HepG2 (cell line): ENCODE data around the gene RUVBL1. TPM values are rescaled to one million over a fixed set of nuclear protein-coding genes. Genes with fewer than 3 reads are reported as not detected.

Source experiments
- BCL6 ChIP-seq: IDR thresholded peaks from 2 replicates; pipeline ENCODE4 v1.6.1; 2016; ENCODE audit warnings: missing genetic modification reagents, missing compliant biosample characterization
- CHD2 ChIP-seq: IDR thresholded peaks from 2 replicates; pipeline ENCODE4 v1.6.1; 2011; ENCODE audit warnings: low read depth, low read length, improper control_type of control experiment
- HNRNPK ChIP-seq: fragments of 200-400 bp; formaldehyde crosslinking; IDR thresholded peaks from 2 replicates; pipeline ENCODE4 v1.6.1; 2018; ENCODE audit warnings: low read length, low read depth, moderate library complexity, mild to moderate bottlenecking; ENCODE audit not compliant: poor library complexity, severe bottlenecking
- JDP2 ChIP-seq: sonication (generic); formaldehyde crosslinking; IDR thresholded peaks from 2 replicates; pipeline ENCODE4 v1.8.1; 2022; ENCODE audit warnings: missing genetic modification reagents, borderline replicate concordance
- LCORL ChIP-seq, 2 experiments: fragments of 450-650 bp in 1 of 2; sonication (generic) in 1 of 2; formaldehyde crosslinking in 1 of 2; IDR thresholded peaks; 2 replicates each; pipeline versions ENCODE4 v1.5.0 to v1.6.1; 2017 to 2020; ENCODE audit warnings: antibody characterized with exemption in 1 of 2, missing genetic modification reagents in 1 of 2
- MAFK ChIP-seq, 2 experiments: IDR thresholded peaks in 1 of 2; conservative IDR thresholded peaks in 1 of 2; 2 replicates each; pipeline ENCODE4 v1.6.1; 2011; ENCODE audit warnings: improper control_type of control experiment in 2 of 2, low read length in 2 of 2
- NR2F6 ChIP-seq, 2 experiments: IDR thresholded peaks; 2 replicates each; pipeline ENCODE4 v1.6.1; 2016; ENCODE audit warnings: antibody characterized with exemption in 1 of 2, mild to moderate bottlenecking in 1 of 2
- PCBP1 ChIP-seq: fragments of 200-400 bp; formaldehyde crosslinking; IDR thresholded peaks from 2 replicates; pipeline ENCODE4 v1.6.1; 2017; ENCODE audit warnings: mild to moderate bottlenecking, low read depth, low read length, borderline replicate concordance
- RERE ChIP-seq: IDR thresholded peaks from 2 replicates; pipeline ENCODE4 v1.6.1; 2016; ENCODE audit warnings: low read depth, missing genetic modification reagents, missing compliant biosample characterization
- SRSF9 ChIP-seq: fragments of 200-400 bp; formaldehyde crosslinking; IDR thresholded peaks from 2 replicates; pipeline ENCODE4 v1.6.1; 2018; ENCODE audit warnings: borderline replicate concordance, mild to moderate bottlenecking, low read depth, low read length; ENCODE audit not compliant: insufficient read depth, poor library complexity, severe bottlenecking
- ZNF530 ChIP-seq: sonication (generic); formaldehyde crosslinking; IDR thresholded peaks from 2 replicates; pipeline ENCODE4 v1.5.0; 2020; ENCODE audit warnings: low read depth, mild to moderate bottlenecking, missing genetic modification reagents
- polyA plus RNA-seq, 8 experiments: library from polyadenylated mRNA; depleted of rRNA in 3 of 8; stranded (reverse) in 7 of 8; unstranded in 1 of 8; fragments of >200 nt; fragmentation: Illumina TruSeq in 4 of 8; extraction: Trizol in 4 of 8; gene quantifications; 2 replicates each; pipeline versions ENCODE4 v1.2.1 to v1.2.3, GENCODE V29; 2011 to 2016; ENCODE audit warnings: low read depth in 4 of 8, missing spikeins in 1 of 8, mixed read lengths in 1 of 8; ENCODE audit not compliant: insufficient read depth in 1 of 8
- total RNA-seq, 5 experiments: library from RNA; depleted of rRNA; stranded (reverse); fragments of >200 nt; fragmentation: Illumina TruSeq; extraction: Trizol; gene quantifications; 2 replicates each; pipeline ENCODE4 v1.2.3, GENCODE V29; 2016; ENCODE audit warnings: low read depth in 1 of 5
- TF ChIP-seq, protein P1 (sequence below): sonication (generic); formaldehyde crosslinking; IDR thresholded peaks from 2 replicates; pipeline ENCODE4 v1.5.1; 2020; ENCODE audit warnings: mild to moderate bottlenecking, missing genetic modification reagents, borderline replicate concordance
- TF ChIP-seq, protein P2 (sequence below): sonication (generic); formaldehyde crosslinking; IDR thresholded peaks from 2 replicates; pipeline ENCODE4 v1.5.0; 2020; ENCODE audit warnings: missing genetic modification reagents
- TF ChIP-seq, protein P3 (sequence below): sonication (generic); formaldehyde crosslinking; IDR thresholded peaks from 2 replicates; pipeline ENCODE4 v1.8.1; 2023; ENCODE audit warnings: mild to moderate bottlenecking, moderate library complexity, missing genetic modification reagents

The RUVBL1 gene
- total and polyA plus RNA-seq, 2 of the 13 experiments (the other 11 are each of a cell fraction or from before 2014, with no cell fraction given) = 32.7 to 86.3 TPM

DNA sequence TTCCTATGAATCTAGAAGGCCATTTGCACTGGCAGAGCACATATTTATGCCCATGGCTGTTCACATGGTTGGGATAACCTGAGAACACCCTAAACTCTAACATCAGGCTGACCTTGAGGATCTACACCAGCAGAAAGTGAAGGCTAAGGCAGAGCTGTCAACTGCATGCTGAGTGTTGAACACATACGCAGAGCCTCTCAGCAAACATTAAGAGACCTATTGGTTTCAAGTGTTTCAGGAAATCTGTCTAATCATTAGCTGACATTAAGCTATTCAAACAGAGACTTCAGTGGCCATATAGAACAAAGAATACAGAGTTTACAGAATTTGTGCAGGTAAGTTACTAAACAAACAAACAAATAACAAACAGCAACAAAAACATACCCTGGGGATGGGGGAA is 87.5 kb downstream of the RUVBL1 start (continued):
- no peak for TF ChIP-seq JDP2
- TF ChIP-seq, protein P1, sequence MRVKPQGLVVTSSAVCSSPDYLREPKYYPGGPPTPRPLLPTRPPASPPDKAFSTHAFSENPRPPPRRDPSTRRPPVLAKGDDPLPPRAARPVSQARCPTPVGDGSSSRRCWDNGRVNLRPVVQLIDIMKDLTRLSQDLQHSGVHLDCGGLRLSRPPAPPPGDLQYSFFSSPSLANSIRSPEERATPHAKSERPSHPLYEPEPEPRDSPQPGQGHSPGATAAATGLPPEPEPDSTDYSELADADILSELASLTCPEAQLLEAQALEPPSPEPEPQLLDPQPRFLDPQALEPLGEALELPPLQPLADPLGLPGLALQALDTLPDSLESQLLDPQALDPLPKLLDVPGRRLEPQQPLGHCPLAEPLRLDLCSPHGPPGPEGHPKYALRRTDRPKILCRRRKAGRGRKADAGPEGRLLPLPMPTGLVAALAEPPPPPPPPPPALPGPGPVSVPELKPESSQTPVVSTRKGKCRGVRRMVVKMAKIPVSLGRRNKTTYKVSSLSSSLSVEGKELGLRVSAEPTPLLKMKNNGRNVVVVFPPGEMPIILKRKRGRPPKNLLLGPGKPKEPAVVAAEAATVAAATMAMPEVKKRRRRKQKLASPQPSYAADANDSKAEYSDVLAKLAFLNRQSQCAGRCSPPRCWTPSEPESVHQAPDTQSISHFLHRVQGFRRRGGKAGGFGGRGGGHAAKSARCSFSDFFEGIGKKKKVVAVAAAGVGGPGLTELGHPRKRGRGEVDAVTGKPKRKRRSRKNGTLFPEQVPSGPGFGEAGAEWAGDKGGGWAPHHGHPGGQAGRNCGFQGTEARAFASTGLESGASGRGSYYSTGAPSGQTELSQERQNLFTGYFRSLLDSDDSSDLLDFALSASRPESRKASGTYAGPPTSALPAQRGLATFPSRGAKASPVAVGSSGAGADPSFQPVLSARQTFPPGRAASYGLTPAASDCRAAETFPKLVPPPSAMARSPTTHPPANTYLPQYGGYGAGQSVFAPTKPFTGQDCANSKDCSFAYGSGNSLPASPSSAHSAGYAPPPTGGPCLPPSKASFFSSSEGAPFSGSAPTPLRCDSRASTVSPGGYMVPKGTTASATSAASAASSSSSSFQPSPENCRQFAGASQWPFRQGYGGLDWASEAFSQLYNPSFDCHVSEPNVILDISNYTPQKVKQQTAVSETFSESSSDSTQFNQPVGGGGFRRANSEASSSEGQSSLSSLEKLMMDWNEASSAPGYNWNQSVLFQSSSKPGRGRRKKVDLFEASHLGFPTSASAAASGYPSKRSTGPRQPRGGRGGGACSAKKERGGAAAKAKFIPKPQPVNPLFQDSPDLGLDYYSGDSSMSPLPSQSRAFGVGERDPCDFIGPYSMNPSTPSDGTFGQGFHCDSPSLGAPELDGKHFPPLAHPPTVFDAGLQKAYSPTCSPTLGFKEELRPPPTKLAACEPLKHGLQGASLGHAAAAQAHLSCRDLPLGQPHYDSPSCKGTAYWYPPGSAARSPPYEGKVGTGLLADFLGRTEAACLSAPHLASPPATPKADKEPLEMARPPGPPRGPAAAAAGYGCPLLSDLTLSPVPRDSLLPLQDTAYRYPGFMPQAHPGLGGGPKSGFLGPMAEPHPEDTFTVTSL = peak; percentile 50; the same call in 1 of the 2 replicates
- TF ChIP-seq MAFK (conservative IDR thresholded peaks at IDR 0.05 in 1 of 2, IDR thresholded peaks at IDR 0.05 in 1 of 2; ENCODE audit: low read length in 2 of 2) = no peak
- no peak for TF ChIP-seq PCBP1
- TF ChIP-seq RERE (CRISPR knock-in tag) = 0 out of 2 replicates have a peak, but pooled peaks have one; percentile 22
- TF ChIP-seq, protein P2, sequence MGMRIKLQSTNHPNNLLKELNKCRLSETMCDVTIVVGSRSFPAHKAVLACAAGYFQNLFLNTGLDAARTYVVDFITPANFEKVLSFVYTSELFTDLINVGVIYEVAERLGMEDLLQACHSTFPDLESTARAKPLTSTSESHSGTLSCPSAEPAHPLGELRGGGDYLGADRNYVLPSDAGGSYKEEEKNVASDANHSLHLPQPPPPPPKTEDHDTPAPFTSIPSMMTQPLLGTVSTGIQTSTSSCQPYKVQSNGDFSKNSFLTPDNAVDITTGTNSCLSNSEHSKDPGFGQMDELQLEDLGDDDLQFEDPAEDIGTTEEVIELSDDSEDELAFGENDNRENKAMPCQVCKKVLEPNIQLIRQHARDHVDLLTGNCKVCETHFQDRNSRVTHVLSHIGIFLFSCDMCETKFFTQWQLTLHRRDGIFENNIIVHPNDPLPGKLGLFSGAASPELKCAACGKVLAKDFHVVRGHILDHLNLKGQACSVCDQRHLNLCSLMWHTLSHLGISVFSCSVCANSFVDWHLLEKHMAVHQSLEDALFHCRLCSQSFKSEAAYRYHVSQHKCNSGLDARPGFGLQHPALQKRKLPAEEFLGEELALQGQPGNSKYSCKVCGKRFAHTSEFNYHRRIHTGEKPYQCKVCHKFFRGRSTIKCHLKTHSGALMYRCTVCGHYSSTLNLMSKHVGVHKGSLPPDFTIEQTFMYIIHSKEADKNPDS (CRISPR knock-in tag) = no peak
- TF ChIP-seq NR2F6 (IDR thresholded peaks at IDR 0.05) = 0 out of 2 replicates have a peak, but pooled peaks have one; percentile 18
- TF ChIP-seq NR2F6 (CRISPR knock-in tag; IDR thresholded peaks at IDR 0.05) = 0 out of 2 replicates have a peak, but pooled peaks have one; percentile 28
- TF ChIP-seq SRSF9 = no peak
- TF ChIP-seq ZNF530 (CRISPR knock-in tag) = no peak
- TF ChIP-seq LCORL (IDR thresholded peaks at IDR 0.05) = no peak
- peak; percentile 59; the same call in 1 of the 2 replicates for TF ChIP-seq LCORL (CRISPR knock-in tag; IDR thresholded peaks at IDR 0.05)
- TF ChIP-seq, protein P3, sequence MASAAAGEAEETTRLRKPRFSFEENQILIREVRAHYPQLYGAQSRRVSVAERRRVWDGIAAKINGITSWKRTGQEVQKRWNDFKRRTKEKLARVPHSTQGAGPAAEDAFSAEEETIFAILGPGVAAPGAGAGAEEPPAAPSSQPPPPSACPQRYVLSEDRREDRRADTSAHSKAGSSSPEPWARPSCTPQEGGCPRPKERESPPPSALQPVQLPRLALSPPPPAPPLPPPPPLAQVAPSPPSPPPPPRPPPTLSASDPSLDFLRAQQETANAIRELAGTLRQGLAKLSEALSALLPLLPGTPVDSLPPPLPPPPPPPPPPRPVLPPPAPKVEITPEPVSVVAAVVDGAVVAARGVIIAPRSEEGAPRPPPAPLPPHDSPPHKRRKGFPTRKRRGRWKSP (CRISPR knock-in tag) = no peak
- no peak for TF ChIP-seq CHD2
- TF ChIP-seq BCL6 (CRISPR knock-in tag) = peak; percentile 81
- TF ChIP-seq HNRNPK = no peak
